ENCODE data around the gene SPSB2.
"Not testable (repeated sequence)": the region's sequence is repeated elsewhere in the genome, so short reads cannot be mapped to it uniquely, and the experiment has no call there.

The SPSB2 gene

GRCh38 chr12:6873094-6874014 lies at the start of gene SPSB2:
SPSB2 (minus strand) TSS chr12:6873303; CDS start chr12:6872901, 402 bp downstream.
- peak; percentile 96 for DNase-seq (ENCODE audit: low spot score)

- no peak for DNase-seq (ENCODE audit: low spot score)
These were observed 49.2 kb upstream of the SPSB2 start for GRCh38 chr12:6921996-6922946.

- DNase-seq (ENCODE audit: low spot score) = no peak
These were observed 48.4 kb upstream of the SPSB2 start for GRCh38 chr12:6921539-6921938.

- no peak for DNase-seq (ENCODE audit: low spot score)
These were observed 46.5 kb upstream of the SPSB2 start for GRCh38 chr12:6919588-6919987.

- no peak for DNase-seq (ENCODE audit: low spot score)
These were observed 44.6 kb upstream of the SPSB2 start for GRCh38 chr12:6917491-6918231.

GRCh38 chr12:6916426-6917200 lies 43.5 kb upstream of the SPSB2 start:
- DNase-seq (ENCODE audit: low spot score) = no peak

GRCh38 chr12:6915789-6916285 lies 42.7 kb upstream of the SPSB2 start:
- no peak for DNase-seq (ENCODE audit: low spot score)

- DNase-seq (ENCODE audit: low spot score) = no peak
These were observed 42.1 kb upstream of the SPSB2 start for GRCh38 chr12:6914947-6915788.

- DNase-seq (ENCODE audit: low spot score) = peak; percentile 89
These were observed 41.3 kb upstream of the SPSB2 start, which contains the start of gene ENO2 for GRCh38 chr12:6914246-6914946. ENO2 (plus strand) TSS chr12:6914580; CDS start chr12:6915833, 1,253 bp downstream.

- DNase-seq (ENCODE audit: low spot score) = no peak
These were observed 39.2 kb upstream of the SPSB2 start for GRCh38 chr12:6912164-6912935.

GRCh38 chr12:6909421-6910145 lies 36.5 kb upstream of the SPSB2 start:
- no peak for DNase-seq (ENCODE audit: low spot score)

GRCh38 chr12:6908141-6908540 lies 35.0 kb upstream of the SPSB2 start:
- DNase-seq (ENCODE audit: low spot score) = not testable (repeated sequence)

GRCh38 chr12:6905414-6906040 lies 32.4 kb upstream of the SPSB2 start:
- DNase-seq (ENCODE audit: low spot score) = no peak

- peak; percentile 93 for DNase-seq (ENCODE audit: low spot score)
These were observed 31.5 kb upstream of the SPSB2 start, which contains the start of gene LRRC23 for GRCh38 chr12:6904280-6905276. LRRC23 (plus strand) TSS chr12:6904822; CDS start chr12:6905634, 812 bp downstream.

- DNase-seq (ENCODE audit: low spot score) = no peak
These were observed 30.6 kb upstream of the SPSB2 start for GRCh38 chr12:6903722-6904121.

GRCh38 chr12:6902448-6902847 lies 29.3 kb upstream of the SPSB2 start:
- DNase-seq (ENCODE audit: low spot score) = no peak
